Measurements from ENCODE around the gene RFC2.

RFC2 gene

DNA sequence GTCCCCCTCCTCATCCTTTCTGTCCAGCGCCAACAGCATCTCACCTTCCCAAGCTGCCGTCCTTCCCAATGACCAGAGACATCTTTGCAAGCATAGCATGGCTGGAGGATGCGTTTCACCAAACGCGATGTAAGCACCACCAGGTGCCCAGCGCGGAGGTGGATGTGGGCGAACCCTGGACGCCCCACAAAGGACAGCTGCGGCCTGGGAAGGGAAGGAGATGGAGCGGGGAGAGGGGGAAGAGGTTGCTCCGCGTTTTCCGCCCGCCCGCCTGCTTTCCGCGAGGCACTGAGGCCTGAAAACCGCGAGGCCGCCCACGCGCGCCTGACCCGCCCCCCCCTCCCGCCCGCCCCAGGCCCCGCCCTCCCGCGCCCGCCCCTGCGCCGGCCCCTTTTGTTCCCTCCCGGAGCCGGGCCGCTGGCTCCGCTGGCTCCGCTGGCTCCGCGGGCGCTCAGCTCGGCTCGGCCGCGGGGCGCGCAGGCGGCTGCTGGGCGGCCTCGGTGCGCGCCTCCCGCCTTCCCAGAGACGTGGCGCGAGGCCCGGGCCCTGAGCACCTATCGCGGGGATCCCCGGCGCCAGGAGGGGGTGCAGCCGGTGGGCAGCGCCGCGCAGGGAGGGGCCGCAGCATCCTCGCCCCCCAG is 34.9 kb upstream of the RFC2 start, which contains the start of gene CLIP2:
CLIP2 (plus strand) TSS at position 390 of the 641 bp plus-strand sequence. CDS start 28,140 bp downstream, outside the sequence.
- TF ChIP-seq, protein P1, sequence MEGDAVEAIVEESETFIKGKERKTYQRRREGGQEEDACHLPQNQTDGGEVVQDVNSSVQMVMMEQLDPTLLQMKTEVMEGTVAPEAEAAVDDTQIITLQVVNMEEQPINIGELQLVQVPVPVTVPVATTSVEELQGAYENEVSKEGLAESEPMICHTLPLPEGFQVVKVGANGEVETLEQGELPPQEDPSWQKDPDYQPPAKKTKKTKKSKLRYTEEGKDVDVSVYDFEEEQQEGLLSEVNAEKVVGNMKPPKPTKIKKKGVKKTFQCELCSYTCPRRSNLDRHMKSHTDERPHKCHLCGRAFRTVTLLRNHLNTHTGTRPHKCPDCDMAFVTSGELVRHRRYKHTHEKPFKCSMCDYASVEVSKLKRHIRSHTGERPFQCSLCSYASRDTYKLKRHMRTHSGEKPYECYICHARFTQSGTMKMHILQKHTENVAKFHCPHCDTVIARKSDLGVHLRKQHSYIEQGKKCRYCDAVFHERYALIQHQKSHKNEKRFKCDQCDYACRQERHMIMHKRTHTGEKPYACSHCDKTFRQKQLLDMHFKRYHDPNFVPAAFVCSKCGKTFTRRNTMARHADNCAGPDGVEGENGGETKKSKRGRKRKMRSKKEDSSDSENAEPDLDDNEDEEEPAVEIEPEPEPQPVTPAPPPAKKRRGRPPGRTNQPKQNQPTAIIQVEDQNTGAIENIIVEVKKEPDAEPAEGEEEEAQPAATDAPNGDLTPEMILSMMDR (IDR thresholded peaks at IDR 0.05; ENCODE audit: low read depth, low read length, missing control alignments): no peak
- H3K4me3 ChIP-seq (ENCODE audit: low read depth, low read length): peak within 1 kb of the TSS; percentile 80
- DNase-seq (ENCODE audit: low read depth): no peak

DNA sequence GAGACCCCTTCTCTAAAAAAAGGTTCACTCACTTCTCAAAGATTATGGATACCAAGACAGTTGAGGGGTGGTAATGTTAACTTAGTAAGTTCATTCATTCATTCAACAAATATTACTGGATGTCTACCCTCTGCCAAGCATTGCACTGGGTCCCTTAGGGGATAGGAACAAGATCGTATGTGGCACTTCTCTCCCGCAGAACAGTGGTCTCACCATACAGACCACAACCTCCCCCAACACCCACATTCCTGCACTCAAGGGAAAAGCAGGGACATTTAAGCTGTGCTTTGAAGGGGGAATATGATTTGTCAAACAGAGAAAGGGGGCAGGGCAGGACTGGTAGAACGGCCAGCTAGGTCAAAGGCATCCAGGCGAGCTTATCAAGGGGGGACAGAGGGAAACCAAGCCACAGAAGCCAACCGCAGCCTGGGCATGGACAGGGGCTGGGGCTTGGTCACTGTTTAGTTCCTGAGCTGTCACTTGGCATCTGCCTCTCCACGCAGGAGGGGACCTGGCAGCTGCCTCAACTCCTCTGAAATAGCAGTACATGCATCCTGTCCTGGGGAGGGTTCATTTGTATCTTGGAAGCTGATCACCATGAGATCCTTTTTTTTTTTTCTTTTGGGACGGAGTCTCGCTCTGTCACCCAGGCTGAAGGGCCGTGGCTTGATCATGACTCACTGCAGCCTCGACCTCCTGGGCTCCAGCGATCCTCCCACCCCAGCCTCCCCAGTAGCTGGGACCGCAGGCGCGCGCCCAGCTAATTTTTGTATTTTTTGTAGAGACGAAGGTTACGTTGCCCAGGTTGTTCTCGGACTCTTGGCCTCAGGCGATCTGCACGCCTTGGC is 34.1 kb upstream of the RFC2 start:
- no peak for DNase-seq (ENCODE audit: low read depth)
- TF ChIP-seq, protein P1 (IDR thresholded peaks at IDR 0.05; ENCODE audit: low read depth, low read length, missing control alignments): no peak
- H3K4me3 ChIP-seq (ENCODE audit: low read depth, low read length): peak overlapping the region; percentile 80

DNA sequence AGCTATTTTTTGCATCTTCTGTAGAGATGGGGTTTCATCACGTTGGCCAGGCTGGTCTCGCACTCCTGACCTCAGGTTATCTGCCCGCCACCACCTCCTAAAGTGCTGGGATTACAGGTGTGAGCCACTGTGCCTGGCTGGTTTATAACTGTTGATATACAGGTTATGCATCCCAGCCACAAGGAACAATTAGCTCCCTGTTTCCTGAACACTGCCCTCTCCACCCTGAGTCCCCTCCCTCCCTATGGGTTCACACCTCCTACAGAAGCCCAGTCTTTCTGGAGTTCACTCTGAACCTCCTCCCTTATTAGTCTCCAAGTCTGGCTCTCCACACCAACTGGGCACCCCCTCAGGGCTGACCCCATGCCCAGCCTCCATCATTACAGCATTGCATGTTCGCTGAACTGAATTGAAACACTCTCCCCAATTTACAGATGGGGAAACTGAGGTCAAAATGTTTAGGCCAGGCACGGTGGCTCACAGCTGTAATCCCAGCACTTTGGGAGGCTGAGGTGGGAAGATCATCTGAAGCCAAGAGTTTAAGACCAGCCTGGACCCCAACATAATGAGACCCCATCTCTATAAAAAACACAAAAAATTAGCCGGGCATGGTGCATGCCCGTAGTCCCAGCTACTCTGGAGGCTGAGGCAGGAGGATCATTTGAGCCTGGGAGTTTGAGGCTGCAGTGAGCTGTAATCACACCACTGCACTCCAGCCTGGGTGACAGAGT is 33.3 kb upstream of the RFC2 start:
- TF ChIP-seq, protein P1 (IDR thresholded peaks at IDR 0.05; ENCODE audit: low read depth, low read length, missing control alignments): no peak
- no peak for DNase-seq (ENCODE audit: low read depth)
- peak overlapping the region; percentile 80 for H3K4me3 ChIP-seq (ENCODE audit: low read depth, low read length)

DNA sequence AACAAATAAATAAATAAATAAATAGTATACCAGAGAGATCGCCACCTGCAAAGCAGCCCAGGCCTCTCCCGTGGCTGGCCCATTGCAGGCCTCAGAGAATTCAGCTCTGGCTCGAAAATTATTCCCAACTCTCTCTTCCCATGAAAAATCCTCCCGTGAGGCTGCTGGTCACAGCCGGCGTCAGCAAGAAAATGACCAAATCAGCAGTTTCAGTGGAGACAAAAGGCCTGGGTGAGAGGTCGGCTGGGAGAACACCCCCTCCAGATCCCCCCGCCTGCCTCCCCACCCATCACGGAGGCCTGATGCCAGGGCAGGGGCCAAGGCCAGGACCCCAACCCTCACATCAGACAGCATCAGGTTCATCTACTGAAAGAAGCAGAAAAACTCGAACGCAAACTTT is 31.9 kb upstream of the RFC2 start:
- TF ChIP-seq, protein P1 (IDR thresholded peaks at IDR 0.05; ENCODE audit: low read depth, low read length, missing control alignments): no peak
- no peak for DNase-seq (ENCODE audit: low read depth)
- no peak overlapping the region for H3K4me3 ChIP-seq (ENCODE audit: low read depth, low read length)

DNA sequence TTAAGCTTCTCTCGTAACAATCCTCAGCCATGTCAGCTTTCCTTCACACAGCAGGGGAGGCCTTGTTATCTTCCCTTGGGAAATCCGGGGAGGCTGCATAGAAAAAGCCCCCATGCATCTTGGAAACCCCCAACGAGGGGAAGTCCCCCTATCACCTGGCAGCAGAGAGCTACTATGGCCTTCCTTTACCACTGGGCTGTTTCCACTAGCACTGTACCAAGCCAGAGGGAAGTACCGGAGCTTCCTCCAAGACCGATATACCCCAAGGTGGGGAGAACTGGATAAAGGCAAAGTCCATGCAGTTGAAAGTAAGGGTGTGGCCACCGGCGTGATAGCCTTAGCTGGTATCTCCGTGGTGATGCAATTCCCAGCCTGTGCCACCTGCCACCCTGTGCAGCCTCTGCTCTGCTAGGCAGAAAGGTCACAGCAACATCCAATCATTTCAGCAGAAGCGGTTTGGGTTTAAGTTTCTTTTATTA is 30.6 kb upstream of the RFC2 start:
- TF ChIP-seq, protein P1 (IDR thresholded peaks at IDR 0.05; ENCODE audit: low read depth, low read length, missing control alignments): no peak
- no peak for DNase-seq (ENCODE audit: low read depth)
- H3K4me3 ChIP-seq (ENCODE audit: low read depth, low read length): peak overlapping the region; percentile 9

DNA sequence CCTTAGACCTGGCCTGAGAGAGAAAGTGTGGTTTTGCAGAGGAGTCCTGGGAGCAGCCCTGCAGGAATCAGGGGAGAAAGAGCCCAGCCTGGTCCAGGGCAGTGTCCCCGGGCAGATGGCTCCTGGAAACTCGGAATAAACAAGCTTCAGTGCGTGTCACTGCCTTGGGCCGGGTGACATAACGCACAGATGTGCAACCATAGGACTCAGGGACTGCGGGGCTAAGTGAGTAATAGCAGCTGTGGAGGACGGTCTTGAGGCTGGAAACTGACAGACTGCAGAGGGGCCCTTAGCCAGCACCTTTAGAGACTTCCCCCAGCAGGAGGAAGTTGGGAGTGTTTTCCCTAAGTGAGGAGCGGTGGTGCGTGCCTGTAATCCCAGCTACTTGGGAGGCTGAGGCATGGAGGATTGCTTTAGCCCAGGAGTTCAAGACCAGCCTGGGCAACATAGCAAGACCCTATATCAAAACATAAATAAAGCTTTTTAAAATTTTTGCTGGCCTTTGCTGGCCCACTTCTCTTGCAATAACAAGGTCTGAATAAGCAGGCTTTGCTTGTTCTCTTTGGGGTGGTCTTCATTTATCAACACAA is 29.8 kb upstream of the RFC2 start:
- TF ChIP-seq, protein P1 (IDR thresholded peaks at IDR 0.05; ENCODE audit: low read depth, low read length, missing control alignments): no peak
- no peak for DNase-seq (ENCODE audit: low read depth)
- no peak overlapping the region for H3K4me3 ChIP-seq (ENCODE audit: low read depth, low read length)

Measured in GM12864 (cell line).